HFF-Myc (cell line): Measurements from ENCODE around the gene BEST2.

ENCODE experiments used
- DNase-seq: peaks from one replicate; pipeline ENCODE4 v3.0.0-alpha.2; 2011; ENCODE audit warnings: low read depth; ENCODE audit errors: extremely low read depth
- H3K4me3 ChIP-seq: replicated peaks from 2 replicates; pipeline ENCODE4 v1.5.1; 2011; ENCODE audit warnings: low read depth, mild to moderate bottlenecking, control low read depth, low read length
- TF ChIP-seq, protein P1 (sequence below): IDR thresholded peaks from 2 replicates; pipeline ENCODE4 v1.5.1; 2012; ENCODE audit warnings: mild to moderate bottlenecking, low read depth, low read length, control low read depth; ENCODE audit errors: missing control alignments

Gene BEST2

DNA sequence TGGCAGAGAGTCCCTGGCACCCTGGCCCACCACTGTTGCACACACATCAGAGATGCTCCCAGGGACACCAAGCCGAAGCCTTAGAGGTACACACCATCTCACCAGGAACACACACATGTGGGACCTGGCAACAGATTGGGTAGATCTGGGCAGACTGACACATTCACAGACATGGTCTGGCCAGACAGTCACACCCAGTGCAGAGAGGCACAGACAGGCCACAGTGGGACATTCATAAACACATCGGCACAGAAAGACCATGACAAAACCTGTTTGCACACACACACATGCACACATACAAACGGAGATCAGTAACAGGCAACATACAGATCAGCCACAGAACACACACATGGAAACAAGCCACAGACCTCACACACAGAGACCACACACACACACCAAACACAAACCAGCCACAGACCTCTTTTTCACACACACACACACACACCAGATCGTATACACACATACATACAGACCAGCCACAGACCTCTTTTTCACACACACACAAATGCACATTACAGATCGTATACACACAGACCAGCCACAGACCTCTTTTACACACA is 33.4 kb downstream of the BEST2 start:
- TF ChIP-seq, protein P1, sequence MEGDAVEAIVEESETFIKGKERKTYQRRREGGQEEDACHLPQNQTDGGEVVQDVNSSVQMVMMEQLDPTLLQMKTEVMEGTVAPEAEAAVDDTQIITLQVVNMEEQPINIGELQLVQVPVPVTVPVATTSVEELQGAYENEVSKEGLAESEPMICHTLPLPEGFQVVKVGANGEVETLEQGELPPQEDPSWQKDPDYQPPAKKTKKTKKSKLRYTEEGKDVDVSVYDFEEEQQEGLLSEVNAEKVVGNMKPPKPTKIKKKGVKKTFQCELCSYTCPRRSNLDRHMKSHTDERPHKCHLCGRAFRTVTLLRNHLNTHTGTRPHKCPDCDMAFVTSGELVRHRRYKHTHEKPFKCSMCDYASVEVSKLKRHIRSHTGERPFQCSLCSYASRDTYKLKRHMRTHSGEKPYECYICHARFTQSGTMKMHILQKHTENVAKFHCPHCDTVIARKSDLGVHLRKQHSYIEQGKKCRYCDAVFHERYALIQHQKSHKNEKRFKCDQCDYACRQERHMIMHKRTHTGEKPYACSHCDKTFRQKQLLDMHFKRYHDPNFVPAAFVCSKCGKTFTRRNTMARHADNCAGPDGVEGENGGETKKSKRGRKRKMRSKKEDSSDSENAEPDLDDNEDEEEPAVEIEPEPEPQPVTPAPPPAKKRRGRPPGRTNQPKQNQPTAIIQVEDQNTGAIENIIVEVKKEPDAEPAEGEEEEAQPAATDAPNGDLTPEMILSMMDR, result no peak
- no peak for DNase-seq

DNA sequence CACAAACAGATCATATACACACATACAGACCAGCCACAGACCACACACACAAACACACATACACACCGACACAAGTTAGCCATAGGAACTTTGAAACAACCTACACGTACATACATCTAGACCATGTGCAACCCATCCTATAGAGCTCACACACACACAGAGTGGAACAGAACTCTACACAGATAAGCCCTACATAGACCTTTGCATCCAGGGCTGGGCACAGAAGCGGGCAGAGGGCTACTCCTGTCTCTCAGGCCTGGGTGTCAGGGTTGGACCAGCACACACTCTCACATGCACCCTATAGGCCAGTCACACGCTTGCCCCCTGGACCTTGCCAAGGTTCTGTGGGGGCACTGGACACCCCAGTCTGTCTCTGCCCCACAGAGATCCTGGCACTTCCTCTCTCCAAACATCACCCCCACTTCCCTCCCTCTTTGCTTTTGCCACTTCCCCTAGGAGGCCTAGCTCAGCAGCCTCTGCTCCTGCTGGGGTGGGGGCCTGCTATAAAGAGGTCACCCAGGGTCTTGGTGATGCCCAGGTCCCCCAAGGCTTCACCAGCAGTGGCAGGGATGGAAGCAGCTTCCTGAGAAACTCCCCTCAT is 33.9 kb downstream of the BEST2 start:
- DNase-seq, result no peak
- no peak overlapping the region for H3K4me3 ChIP-seq
- TF ChIP-seq, protein P1, result no peak

More for the DNA sequence above, 33.4 kb downstream of the BEST2 start:
- no peak overlapping the region for H3K4me3 ChIP-seq

GRCh38 chr19:12786141-12786870 is 34.7 kb downstream of the BEST2 start:
- no peak for DNase-seq
- TF ChIP-seq, protein P1, result no peak
- no peak overlapping the region for H3K4me3 ChIP-seq

DNA sequence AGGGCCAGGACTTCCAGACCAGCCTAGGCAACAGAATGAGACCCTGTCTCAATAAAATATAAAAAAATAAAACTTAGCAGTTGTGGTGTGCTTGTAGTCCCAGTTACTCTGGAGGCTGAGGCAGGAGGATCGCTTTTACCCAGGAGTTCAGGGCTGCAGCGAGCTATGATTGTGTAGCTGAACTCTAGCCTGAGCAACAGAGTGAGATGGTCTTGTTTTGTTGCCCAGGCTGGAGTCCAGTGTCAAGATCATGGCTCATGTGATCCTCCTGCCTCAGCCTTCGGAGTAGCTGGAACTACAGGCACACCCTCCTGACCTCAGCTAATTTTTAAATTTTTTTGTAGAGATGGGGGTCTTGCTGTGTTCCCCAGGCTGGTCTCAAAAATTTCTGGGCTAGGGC is 35.4 kb downstream of the BEST2 start:
- H3K4me3 ChIP-seq, result no peak overlapping the region
- TF ChIP-seq, protein P1, result no peak
- DNase-seq, result no peak

DNA sequence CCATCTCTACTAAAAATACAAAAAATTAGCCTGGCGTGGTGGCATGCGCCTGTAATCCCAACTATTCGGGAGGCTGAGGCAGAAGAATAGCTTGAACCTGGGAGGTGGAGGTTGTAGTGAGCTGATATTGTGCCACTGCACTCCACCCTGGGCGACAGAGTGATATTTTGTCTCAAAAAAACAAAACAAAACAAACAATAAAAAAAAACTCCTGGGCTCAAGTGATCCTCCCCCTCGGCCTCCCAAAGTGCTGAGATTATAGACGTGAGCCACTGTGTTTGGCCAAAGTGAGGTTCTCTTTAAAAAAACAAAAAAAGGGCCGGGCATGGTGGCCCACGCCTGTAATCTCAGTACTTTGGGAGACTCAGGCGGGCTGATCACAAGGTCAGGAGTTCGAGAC is 35.9 kb downstream of the BEST2 start:
- TF ChIP-seq, protein P1, result no peak
- DNase-seq, result no peak
- H3K4me3 ChIP-seq, result no peak overlapping the region

DNA sequence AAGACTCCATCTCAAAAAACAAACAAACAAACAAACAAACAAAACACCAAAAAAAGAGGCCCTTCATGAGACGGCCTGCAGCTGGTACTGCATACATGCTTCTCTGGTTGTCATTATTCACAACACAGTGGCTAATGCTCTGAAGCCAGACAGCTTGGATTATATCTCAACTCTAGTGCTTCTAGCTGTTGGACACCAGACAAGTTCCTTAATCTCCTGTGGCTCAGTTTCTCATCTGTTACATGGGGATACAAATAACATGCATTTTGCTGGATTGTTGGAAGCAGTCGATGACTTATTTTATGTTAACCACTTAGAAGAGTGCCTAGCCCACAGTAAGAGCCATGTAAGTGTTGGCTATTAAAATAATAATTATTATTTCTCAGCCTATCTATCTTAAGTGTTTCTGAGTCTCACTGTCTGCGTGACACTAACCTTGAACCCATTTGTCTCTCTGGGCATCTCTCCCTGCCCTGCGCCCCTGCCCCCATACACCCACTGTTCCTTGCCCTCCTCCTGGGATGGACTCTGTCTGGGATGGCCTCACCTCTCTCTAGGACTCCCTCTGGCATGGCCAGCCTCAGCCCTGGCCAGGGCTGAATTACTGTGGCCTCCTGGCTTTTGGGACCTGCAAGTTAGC is 36.6 kb downstream of the BEST2 start:
- peak overlapping the region; percentile 31; the same call in 1 of the 2 replicates for H3K4me3 ChIP-seq
- TF ChIP-seq, protein P1, result no peak
- DNase-seq, result no peak
